Central memory CD8-positive, alpha-beta T cell (primary cell): Measurements from ENCODE around the gene SPEF2.
"Not testable (repeated sequence)": the region's sequence is repeated elsewhere in the genome, so short reads cannot be mapped to it uniquely, and the experiment has no call there.

Experiments used
- ATAC-seq: fragments of 150-1000 bp; cut with Tn5 transposase; replicated peaks from 2 replicates; pipeline ENCODE4 v1.10.0; 2022; ENCODE audit warnings: mild to moderate bottlenecking, moderate FRiP score, moderate number of reproducible peaks; ENCODE audit not compliant: poor library complexity, severe bottlenecking; ENCODE audit errors: extremely low read depth
- DNase-seq, 2 donors: peaks; one replicate each; pipeline ENCODE4 v3.0.0; 2021; ENCODE audit warnings: low spot score in 2 of 2
- H3K27ac Mint-ChIP-seq: one replicate; pipeline ENCODE4 v1.8.0; 2022; ENCODE audit warnings: low read depth, mild to moderate bottlenecking, moderate library complexity, mixed read lengths
- H3K27me3 Mint-ChIP-seq: one replicate; pipeline ENCODE4 v1.8.0; 2022; ENCODE audit warnings: mixed read lengths
- H3K36me3 Mint-ChIP-seq: one replicate; pipeline ENCODE4 v1.8.0; 2022; ENCODE audit warnings: mild to moderate bottlenecking, moderate library complexity, mixed read lengths; ENCODE audit not compliant: insufficient read depth
- H3K4me1 Mint-ChIP-seq: one replicate; pipeline ENCODE4 v1.8.0; 2022; ENCODE audit warnings: mixed read lengths
- H3K4me3 Mint-ChIP-seq: one replicate; pipeline ENCODE4 v1.8.0; 2022; ENCODE audit warnings: mild to moderate bottlenecking, moderate library complexity, mixed read lengths
- H3K9me3 Mint-ChIP-seq: one replicate; pipeline ENCODE4 v1.8.0; 2022; ENCODE audit warnings: mixed read lengths

Gene SPEF2

DNA sequence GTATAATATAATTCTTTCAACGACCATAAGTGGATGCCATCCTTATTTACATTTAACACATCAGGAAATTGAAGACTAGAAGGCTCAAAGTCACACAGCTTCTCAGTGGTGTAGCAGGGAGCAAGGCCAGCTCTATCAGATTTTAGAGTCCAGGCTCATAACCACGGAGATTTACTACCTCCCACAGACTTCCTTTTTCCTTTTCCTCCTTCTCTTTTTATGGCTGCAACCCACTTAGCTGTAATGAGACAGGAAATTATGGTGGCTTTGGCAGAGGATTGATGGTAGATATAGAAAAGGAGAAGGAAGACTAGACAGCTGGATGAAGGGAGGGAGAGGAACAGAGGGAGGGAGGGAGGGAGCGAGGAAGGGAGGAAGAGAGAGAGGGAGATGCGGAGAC lies 47.4 kb downstream of the SPEF2 start:
- Mint-ChIP-seq H3K27ac (peak overlapping the region; percentile 60), H3K36me3 (peaks cover 4% of the 10 kb centered on the region), H3K9me3 (no peaks in the 10 kb centered on the region), H3K4me1 (peaks cover 41% of the 10 kb centered on the region), H3K4me3 (no peak overlapping the region), H3K27me3 (no peaks in the 10 kb centered on the region)
- no peak for ATAC-seq
- DNase-seq = no peak

DNA sequence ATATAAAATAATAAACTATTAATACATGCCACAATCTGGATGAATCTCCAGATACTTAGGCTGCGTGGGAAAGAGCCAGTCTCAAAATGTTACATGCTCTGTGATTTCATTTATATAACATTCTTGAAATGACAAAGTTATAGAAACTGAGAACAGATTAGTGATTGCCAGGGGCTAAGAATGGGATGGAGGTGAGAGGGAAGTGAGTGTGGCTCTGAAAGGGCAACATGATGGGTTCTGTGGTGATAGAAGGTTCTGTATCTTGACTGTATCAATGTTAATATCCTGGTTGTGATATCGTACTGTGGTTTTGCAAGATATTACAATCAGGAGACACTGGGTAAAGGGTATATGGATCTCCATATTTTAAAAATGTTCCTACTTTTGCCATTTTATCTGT lies 50.7 kb downstream of the SPEF2 start:
- peaks cover 3% of the 10 kb centered on the region for H3K36me3 Mint-ChIP-seq
- no peak for ATAC-seq
- H3K4me1 Mint-ChIP-seq = peaks cover 56% of the 10 kb centered on the region

GRCh38 chr5:35668794-35669193 lies 51.1 kb downstream of the SPEF2 start:
- H3K36me3 Mint-ChIP-seq = peaks cover 3% of the 10 kb centered on the region
- DNase-seq (no peak), ATAC-seq (no peak)
- H3K9me3 Mint-ChIP-seq = no peaks in the 10 kb centered on the region
- H3K4me3 Mint-ChIP-seq = no peak overlapping the region
- H3K27ac Mint-ChIP-seq = peak overlapping the region; percentile 91
- H3K27me3 Mint-ChIP-seq = no peaks in the 10 kb centered on the region
- peaks cover 59% of the 10 kb centered on the region for H3K4me1 Mint-ChIP-seq

More for the DNA sequence above, 50.7 kb downstream of the SPEF2 start:
- DNase-seq = no peak
- no peaks in the 10 kb centered on the region for H3K27me3 Mint-ChIP-seq
- H3K9me3 Mint-ChIP-seq = no peaks in the 10 kb centered on the region
- peak overlapping the region; percentile 91 for H3K27ac Mint-ChIP-seq
- H3K4me3 Mint-ChIP-seq = no peak overlapping the region

DNA sequence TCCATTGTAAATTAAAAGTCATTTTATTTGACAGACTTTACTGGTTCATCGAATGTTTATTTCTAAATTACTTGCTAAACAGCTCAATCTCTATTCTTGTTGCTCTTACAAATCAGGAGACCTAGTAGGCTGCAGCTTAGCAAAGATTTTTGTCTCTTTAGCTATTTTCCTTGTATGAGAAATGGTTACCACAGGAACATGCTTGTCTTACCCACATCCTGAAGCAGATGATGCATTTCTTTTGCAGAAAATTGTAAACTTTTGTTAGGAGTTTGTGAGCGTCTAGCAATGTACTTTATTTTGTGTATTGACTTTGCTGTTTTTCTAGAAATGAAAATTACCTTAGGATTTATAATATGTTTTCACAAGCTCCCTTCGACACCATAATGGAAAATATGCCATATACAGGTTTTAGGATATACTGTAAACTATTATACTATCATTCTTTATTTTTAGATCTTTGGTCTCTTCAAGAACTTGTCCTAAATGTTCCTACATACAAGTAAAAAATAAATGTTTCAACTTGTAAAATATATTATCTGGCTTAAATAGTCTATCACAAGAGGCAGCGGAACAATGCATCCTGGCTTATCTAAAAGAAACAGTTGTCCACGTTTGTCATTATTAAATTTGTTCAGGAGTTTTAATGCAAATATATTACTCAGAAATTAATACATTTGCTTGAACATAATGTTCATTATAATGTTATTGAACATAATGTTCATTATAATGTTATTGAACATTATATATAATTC lies 54.1 kb downstream of the SPEF2 start:
- peaks cover 50% of the 10 kb centered on the region for H3K4me1 Mint-ChIP-seq
- H3K9me3 Mint-ChIP-seq = no peaks in the 10 kb centered on the region
- H3K27ac Mint-ChIP-seq = peak overlapping the region; percentile 91
- H3K36me3 Mint-ChIP-seq = peaks cover 3% of the 10 kb centered on the region
- no peak for DNase-seq
- no peaks in the 10 kb centered on the region for H3K27me3 Mint-ChIP-seq
- ATAC-seq = peak; percentile 80
- H3K4me3 Mint-ChIP-seq = no peak overlapping the region

DNA sequence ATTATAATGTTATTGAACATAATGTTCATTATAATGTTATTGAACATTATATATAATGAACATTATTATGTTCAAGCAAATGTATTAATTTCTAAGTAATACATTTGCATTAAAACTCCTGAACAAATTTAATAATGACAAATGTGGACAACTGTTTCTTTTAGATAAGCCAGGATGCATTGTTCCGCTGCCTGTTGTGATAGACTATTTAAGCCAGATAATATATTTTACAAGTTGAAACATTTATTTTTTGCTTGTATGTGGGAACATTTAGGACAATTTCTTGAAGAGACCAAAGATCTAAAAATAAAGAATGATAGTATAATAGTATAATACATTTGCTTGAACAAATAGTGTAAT lies 54.6 kb downstream of the SPEF2 start:
- not testable (repeated sequence) for H3K27ac Mint-ChIP-seq, ATAC-seq
- H3K4me1 Mint-ChIP-seq = peaks cover 50% of the 10 kb centered on the region

DNA sequence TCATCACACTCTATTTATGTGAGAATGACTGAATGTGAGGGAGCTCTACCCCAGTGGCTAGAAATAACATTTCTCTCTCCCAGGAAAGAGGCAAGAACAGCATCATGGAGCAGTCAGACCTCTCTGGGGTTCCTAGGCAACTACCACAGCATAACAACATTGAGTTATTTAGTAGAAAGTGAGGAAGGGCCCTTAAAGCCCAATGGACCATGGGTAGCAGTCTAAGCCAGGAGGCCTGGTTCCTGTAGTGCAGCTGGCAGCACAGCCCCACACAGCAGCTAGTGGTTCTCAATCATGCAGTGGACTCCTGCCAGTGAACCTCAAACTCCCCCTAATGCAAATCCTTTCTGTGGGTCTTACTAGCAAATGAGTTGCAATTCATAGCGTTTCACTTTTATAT lies 55.3 kb downstream of the SPEF2 start:
- Mint-ChIP-seq H3K4me1 (peaks cover 50% of the 10 kb centered on the region), H3K4me3 (no peak overlapping the region), H3K27me3 (no peaks in the 10 kb centered on the region), H3K27ac (peak overlapping the region; percentile 83), H3K9me3 (no peaks in the 10 kb centered on the region), H3K36me3 (peaks cover 3% of the 10 kb centered on the region)
- DNase-seq (peak in 1 of 2 donors; percentile 11), ATAC-seq (peak; percentile 53)

More for the DNA sequence above, 54.6 kb downstream of the SPEF2 start:
- not testable (repeated sequence) for H3K9me3 Mint-ChIP-seq, H3K27me3 Mint-ChIP-seq, H3K36me3 Mint-ChIP-seq, H3K4me3 Mint-ChIP-seq, DNase-seq

DNA sequence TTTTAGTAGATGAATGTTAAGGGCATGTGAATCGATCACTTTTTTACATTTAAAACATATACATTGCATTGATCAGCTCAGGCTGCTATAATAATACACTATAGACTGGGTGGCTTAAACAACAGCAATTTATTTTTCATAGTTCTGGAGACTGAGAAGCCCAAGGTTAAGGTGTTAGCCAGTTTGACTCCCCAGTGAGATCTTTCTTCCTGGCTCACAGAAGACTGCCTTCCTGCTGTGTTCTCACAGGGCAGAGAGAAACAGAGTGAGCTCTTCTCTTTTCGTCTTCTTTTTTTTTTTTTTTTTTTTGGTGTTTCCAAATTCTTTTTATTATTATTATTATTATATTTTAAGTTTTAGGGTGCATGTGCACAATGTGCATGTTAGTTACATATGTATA lies 56.4 kb downstream of the SPEF2 start:
- H3K27me3 Mint-ChIP-seq = no peaks in the 10 kb centered on the region
- DNase-seq (no peak), ATAC-seq (peak; percentile 31)
- peak overlapping the region; percentile 26 for H3K4me3 Mint-ChIP-seq
- peaks cover 43% of the 10 kb centered on the region for H3K4me1 Mint-ChIP-seq
- H3K36me3 Mint-ChIP-seq = peaks cover 3% of the 10 kb centered on the region
- H3K9me3 Mint-ChIP-seq = no peaks in the 10 kb centered on the region
- H3K27ac Mint-ChIP-seq = peak overlapping the region; percentile 83

DNA sequence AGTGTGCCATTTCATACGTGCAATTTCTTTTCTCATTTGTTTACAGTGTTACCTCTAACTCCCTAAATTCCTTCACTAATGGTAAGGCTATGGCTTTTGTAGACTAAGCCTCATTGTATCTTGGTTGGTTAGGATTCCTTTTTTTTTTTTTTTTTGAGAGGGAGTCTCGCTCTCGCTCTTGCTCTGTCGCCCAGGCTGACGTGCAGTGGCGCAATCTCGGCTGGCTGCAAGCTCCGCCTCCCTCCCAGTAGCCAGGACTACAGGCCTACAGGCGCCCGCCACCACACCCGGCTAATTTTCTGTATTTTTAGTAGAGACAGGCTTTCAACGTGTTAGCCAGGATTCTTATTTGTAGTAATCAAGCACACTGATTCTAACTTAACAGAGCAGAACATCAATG lies 57.7 kb downstream of the SPEF2 start:
- Mint-ChIP-seq H3K36me3 (peaks cover 3% of the 10 kb centered on the region), H3K4me1 (peaks cover 30% of the 10 kb centered on the region), H3K27me3 (no peaks in the 10 kb centered on the region), H3K9me3 (no peaks in the 10 kb centered on the region), H3K27ac (no peak overlapping the region), H3K4me3 (no peak overlapping the region)
- no peak for ATAC-seq
- no peak for DNase-seq

- ATAC-seq = no peak
- Mint-ChIP-seq H3K4me3 (no peak overlapping the region), H3K9me3 (no peaks in the 10 kb centered on the region), H3K27me3 (no peaks in the 10 kb centered on the region), H3K4me1 (peaks cover 17% of the 10 kb centered on the region), H3K27ac (no peak overlapping the region), H3K36me3 (peaks cover 3% of the 10 kb centered on the region)
- DNase-seq = no peak
Observed at GRCh38 chr5:35677878-35678277, 60.2 kb downstream of the SPEF2 start.

DNA sequence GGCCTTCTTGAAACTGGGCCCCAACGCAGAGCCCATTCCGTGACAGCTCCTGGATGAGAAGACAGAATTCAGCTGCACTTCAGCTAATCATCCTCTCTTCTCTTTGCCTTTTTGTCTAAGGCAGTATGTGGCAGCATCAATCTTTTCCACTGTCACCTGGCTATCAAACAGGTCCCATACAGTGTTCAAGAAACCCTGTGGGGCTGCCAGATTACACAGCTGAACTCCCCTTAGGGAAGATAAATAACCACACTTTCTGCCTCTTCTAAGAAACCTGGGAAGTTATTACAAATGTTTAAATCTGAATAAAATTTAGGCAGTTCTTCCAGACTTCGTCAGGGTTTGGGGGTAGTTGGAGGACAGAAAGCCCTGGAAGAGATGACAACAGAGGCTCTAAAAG lies 61.0 kb downstream of the SPEF2 start:
- Mint-ChIP-seq H3K9me3 (no peaks in the 10 kb centered on the region), H3K27ac (no peak overlapping the region), H3K27me3 (no peaks in the 10 kb centered on the region), H3K4me3 (no peak overlapping the region), H3K4me1 (peaks cover 9% of the 10 kb centered on the region), H3K36me3 (no peaks in the 10 kb centered on the region)
- DNase-seq = no peak
- no peak for ATAC-seq

GRCh38 chr5:35679357-35679756 lies 61.7 kb downstream of the SPEF2 start:
- H3K4me3 Mint-ChIP-seq = no peak overlapping the region
- H3K36me3 Mint-ChIP-seq = no peaks in the 10 kb centered on the region
- ATAC-seq = no peak
- H3K27ac Mint-ChIP-seq = no peak overlapping the region
- DNase-seq = no peak
- peaks cover 4% of the 10 kb centered on the region for H3K4me1 Mint-ChIP-seq
- H3K27me3 Mint-ChIP-seq = no peaks in the 10 kb centered on the region
- H3K9me3 Mint-ChIP-seq = no peaks in the 10 kb centered on the region

- Mint-ChIP-seq H3K4me1 (no peaks in the 10 kb centered on the region), H3K27ac (no peak overlapping the region), H3K27me3 (no peaks in the 10 kb centered on the region), H3K9me3 (no peaks in the 10 kb centered on the region), H3K36me3 (no peaks in the 10 kb centered on the region), H3K4me3 (no peak overlapping the region)
- ATAC-seq (no peak), DNase-seq (no peak)
Observed at GRCh38 chr5:35681911-35682310, 64.2 kb downstream of the SPEF2 start.

- Mint-ChIP-seq H3K9me3 (no peaks in the 10 kb centered on the region), H3K4me1 (no peaks in the 10 kb centered on the region), H3K4me3 (no peak overlapping the region), H3K36me3 (no peaks in the 10 kb centered on the region), H3K27ac (no peak overlapping the region), H3K27me3 (no peaks in the 10 kb centered on the region)
- no peak for DNase-seq
- ATAC-seq = no peak
Observed at GRCh38 chr5:35683466-35683865, 65.8 kb downstream of the SPEF2 start.
